GM18951 (cell line): ENCODE data around the gene GPR151.
"Not testable (repeated sequence)": the region's sequence is repeated elsewhere in the genome, so short reads cannot be mapped to it uniquely, and the experiment has no call there.

Experiments
- POLR2A ChIP-seq: IDR thresholded peaks from 4 replicates; pipeline ENCODE4 v1.6.1; 2011; ENCODE audit warnings: mild to moderate bottlenecking; ENCODE audit not compliant: insufficient read length, insufficient read depth; ENCODE audit errors: extremely low read depth
- in situ Hi-C: fragments of 300-500 bp; cut with MboI; formaldehyde crosslinking; loops from one replicate; pipeline ENCODE4 v1.12.0; 2022; ENCODE audit warnings: low sequenced_read_pairs, mixed read lengths, inconsistent platforms; ENCODE audit not compliant: unreplicated experiment

GPR151 gene

GRCh38 chr5:146516151-146516475, at the start of gene GPR151:
GPR151 (minus strand) TSS chr5:146516190; CDS start chr5:146516113, 77 bp downstream.
- no peak for TF ChIP-seq POLR2A
- in situ Hi-C loops = no loop called here

GRCh38 chr5:146564007-146564762, 48.2 kb upstream of the GPR151 start:
- in situ Hi-C loops = no loop called here
- no peak for TF ChIP-seq POLR2A

- no peak for TF ChIP-seq POLR2A
- in situ Hi-C loops = no loop called here
Measured at GRCh38 chr5:146562461-146562860, 46.5 kb upstream of the GPR151 start.

GRCh38 chr5:146561711-146562110, 45.7 kb upstream of the GPR151 start:
- TF ChIP-seq POLR2A = no peak
- in situ Hi-C loops = no loop called here

- no peak for TF ChIP-seq POLR2A
- in situ Hi-C loops = no loop called here
Measured at GRCh38 chr5:146560205-146560812, 44.3 kb upstream of the GPR151 start.

- in situ Hi-C loops = not testable (repeated sequence)
Measured at GRCh38 chr5:146556884-146557283, 40.9 kb upstream of the GPR151 start.

GRCh38 chr5:146553446-146553845, 37.5 kb upstream of the GPR151 start:
- TF ChIP-seq POLR2A = no peak
- in situ Hi-C loops = no loop called here

GRCh38 chr5:146549615-146550014, 33.6 kb upstream of the GPR151 start:
- TF ChIP-seq POLR2A = no peak
- in situ Hi-C loops = loop anchor here (10.0 to 25.0 kb wide), 2 partner anchors 415 to 638 kb away; no protein-coding TSS in a partner anchor

GRCh38 chr5:146548781-146549449, 32.9 kb upstream of the GPR151 start:
- no peak for TF ChIP-seq POLR2A
- in situ Hi-C loops = loop anchor here (10.0 to 25.0 kb wide), 2 partner anchors 416 to 638 kb away; no protein-coding TSS in a partner anchor

- in situ Hi-C loops = loop anchor here (10.0 to 25.0 kb wide), 2 partner anchors 421 to 643 kb away; no protein-coding TSS in a partner anchor
- TF ChIP-seq POLR2A = no peak
Measured at GRCh38 chr5:146544232-146544631, 28.2 kb upstream of the GPR151 start.

GRCh38 chr5:146541958-146542849, 26.2 kb upstream of the GPR151 start:
- in situ Hi-C loops = loop anchor here (10.0 to 25.0 kb wide), 2 partner anchors 423 to 645 kb away; no protein-coding TSS in a partner anchor
- no peak for TF ChIP-seq POLR2A

- TF ChIP-seq POLR2A = no peak
- in situ Hi-C loops = loop anchor here (10.0 to 25.0 kb wide), 2 partner anchors 424 to 647 kb away; no protein-coding TSS in a partner anchor
Measured at GRCh38 chr5:146540414-146540813, 24.4 kb upstream of the GPR151 start.
